ENCODE measurements around the gene CRB3. TPM values are rescaled to one million over a fixed set of nuclear protein-coding genes. Genes with fewer than 3 reads are reported as not detected.

The CRB3 gene
- polyA plus RNA-seq, 1 donor: not detected

GRCh38 chr19:6466526-6467248 lies 2.6 kb downstream of the CRB3 start:
- no peak for DNase-seq (ENCODE audit: low read depth)

- no peak for DNase-seq (ENCODE audit: low read depth)
Observed at GRCh38 chr19:6467384-6467783, 3.3 kb downstream of the CRB3 start.

DNA sequence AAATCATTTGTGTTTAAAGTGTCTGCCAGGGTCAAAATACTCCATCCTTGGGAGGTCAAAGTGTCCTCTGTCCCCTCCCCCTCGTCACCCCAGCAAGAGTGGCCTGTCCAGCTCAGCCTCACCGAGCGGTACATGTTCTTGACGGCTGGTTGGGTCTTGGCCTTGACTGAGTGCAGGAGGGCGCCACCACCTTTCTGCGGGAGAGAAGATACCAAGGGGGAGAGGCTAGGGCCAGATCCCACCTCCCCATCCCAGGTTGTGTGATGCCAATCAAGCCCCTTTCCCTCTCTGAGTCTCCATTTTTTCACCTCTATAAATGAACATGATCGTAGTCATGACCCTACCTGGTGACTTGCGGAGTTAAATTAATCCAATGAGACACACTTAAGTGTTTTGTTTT lies 6.1 kb downstream of the CRB3 start:
- DNase-seq (ENCODE audit: low read depth): no peak

- DNase-seq (ENCODE audit: low read depth): no peak
Observed at GRCh38 chr19:6471076-6471475, 7.0 kb downstream of the CRB3 start.

- DNase-seq (ENCODE audit: low read depth): no peak
Observed at GRCh38 chr19:6472713-6473112, 8.6 kb downstream of the CRB3 start.

GRCh38 chr19:6473647-6474046 lies 9.6 kb downstream of the CRB3 start:
- DNase-seq (ENCODE audit: low read depth): no peak

DNA sequence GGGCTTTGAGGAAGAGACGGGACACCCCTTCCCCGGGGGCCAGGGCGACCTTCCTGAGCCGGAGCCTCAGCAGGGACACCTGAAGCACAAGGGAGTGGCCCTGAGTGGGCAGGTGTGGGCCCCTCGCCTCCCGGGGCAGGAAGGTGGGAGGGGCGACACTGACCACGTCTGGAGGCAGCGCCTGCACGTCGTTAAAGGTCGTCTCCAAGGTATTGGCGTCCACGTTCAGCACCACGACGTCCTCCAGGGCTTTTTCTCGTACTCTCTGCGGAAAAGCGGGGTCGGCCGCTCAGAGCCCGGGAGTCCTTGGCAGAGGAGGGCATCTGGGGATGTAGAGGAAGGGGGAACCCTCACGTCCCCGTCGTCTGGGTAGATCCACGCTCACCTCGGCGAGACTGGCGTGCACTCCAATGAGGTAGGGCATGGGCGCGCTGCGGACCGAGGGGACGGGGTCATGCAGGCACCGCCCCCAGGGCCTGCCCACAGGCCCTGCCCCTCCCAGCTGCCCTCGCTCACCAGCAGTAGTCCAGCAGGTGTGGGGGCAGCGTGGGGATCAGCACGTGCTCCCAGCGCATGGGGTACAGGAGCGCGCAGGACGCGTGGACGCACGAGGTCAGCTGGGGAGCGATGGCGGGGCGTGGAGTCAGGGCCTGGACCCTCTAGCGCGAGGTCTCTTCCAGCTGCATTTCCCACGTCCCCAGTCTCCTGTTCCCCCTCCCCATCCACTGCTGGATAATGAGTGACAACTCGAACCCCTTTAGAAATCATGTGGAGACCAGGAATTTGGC lies 11.4 kb downstream of the CRB3 start:
- no peak for DNase-seq (ENCODE audit: low read depth)

- DNase-seq (ENCODE audit: low read depth): no peak
Observed at GRCh38 chr19:6476155-6476895, 12.3 kb downstream of the CRB3 start.

DNA sequence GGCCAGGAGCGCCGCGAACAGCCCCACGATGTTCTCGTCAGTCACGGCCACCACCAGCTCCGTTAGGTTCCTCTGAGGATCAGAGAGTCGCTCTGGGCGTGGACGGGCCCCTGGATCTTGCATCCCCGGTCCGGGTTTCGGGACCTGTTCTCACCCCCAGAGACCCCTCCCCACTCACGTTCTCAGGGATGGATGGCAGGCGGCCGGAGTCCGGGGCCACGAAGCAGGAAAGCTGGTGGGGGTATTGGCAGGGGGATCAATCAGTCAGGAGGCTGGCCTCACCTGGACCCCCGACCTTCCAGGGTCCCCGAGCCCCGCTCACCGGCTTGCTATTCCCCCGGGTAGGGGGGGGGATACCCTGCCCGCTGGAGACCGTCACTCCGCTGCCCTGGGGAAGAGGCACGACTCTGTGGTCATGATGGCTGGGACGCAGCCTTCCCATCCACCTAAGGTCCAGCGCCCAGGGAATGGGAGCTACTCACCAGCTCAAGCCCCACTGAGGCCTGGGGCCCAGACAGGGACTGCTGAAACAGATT lies 12.9 kb downstream of the CRB3 start:
- DNase-seq (ENCODE audit: low read depth): no peak

DNA sequence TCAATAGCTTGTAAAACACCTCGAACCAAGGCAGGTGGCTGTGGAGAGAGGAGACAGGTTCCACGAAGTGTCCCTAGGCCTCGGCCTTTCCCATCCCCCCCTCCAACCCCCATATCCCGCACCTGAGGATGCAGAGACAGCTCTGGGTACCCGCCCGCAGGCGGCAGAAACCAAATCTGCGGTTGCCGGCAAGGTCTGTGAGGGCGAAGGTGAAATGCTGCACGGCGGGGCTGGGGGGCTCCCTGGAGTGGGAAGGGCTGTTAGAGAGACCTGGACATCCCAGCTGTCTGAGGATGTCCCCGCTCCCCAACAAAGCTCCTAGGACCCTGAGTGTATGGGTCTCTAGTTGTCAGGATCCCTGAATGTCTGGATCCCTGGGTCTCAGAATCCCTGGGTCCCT lies 14.7 kb downstream of the CRB3 start:
- DNase-seq (ENCODE audit: low read depth): no peak

- no peak for DNase-seq (ENCODE audit: low read depth)
Observed at GRCh38 chr19:6479836-6480398, 15.8 kb downstream of the CRB3 start.

DNA sequence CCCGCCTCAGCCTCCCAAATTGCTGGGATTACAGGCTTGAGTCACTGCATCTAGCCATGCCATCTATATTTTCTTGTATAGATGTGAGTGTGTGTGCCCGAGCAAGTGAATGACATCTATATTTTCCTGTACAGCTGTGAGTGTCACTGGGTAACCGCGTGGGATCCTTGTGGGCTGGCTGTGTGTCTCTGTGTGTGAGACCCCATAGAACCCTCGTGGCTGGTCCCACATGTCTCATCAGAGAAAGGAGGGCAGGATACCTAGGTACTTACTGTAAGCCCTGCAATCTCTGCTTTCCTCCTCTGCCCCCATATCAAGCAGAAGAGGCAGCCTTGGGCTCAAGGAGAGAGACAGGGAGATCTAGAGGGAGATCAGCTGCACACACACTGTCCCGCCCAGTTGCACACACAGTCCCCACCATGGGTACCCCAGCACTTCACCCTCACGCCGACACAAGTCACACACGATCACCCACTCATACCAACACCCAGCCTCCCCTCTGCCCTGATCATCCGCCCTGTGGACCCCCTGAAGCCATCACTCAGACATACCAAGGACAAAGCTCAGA lies 16.9 kb downstream of the CRB3 start:
- no peak for DNase-seq (ENCODE audit: low read depth)

DNA sequence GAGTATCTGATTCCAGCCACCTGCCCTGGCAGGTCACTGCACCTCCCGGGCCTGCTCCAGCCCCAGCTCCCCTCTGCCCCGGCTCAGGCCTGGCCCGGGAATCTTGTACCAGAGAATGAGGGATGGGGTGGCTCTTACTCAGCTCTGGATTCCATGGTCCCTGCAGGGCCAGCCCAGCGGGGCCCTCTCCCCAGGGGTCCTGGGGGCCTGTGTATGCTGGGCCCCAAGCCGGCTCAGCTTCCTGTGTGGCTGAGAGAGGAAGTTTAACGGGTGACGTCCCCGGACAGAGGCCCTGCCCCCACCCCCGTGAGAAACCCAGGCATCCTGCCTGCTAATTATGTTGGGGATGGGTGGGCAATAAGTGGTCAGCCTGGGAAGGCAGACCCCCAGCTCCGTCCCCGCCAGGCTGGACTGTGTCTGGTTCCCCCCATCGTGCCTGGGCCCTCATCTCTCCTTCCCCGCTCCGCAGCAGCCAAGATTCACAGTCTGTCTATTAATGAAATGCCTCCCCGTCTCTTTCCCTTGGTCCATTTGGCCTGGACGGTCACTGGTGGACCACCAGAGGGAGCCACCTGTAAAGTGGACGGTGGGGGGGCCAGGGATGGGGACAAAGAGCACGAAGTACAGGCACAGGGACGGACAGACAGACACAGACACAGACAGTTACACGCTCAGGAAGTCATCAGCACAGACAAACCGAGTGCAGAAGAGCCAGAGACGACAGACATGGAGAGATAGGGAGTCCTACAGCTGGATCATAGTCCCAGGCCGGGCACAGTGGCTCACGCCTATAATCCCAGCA lies 17.7 kb downstream of the CRB3 start, which contains the start of gene DENND1C:
DENND1C (minus strand) TSS at position 247 of the 802 bp plus-strand sequence; CDS start at position 155, 92 bp downstream.
- no peak for DNase-seq (ENCODE audit: low read depth)

DNA sequence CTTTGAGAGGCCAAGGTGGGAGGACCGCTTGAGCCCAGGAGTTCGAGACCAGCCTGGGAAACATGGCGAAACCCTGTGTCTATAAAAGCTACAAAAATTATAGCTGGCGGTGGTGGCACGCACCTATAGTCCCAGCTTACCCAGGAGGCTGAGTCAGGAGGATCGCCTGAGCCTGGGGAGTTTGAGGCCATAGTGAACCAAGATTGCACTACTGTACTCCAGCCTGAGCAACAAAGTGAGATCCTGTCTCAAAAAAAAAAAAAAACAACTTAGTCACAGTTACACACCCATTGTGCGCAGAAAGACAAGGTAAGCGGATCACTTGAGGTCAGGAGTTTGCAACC lies 18.2 kb downstream of the CRB3 start:
- DNase-seq (ENCODE audit: low read depth): no peak

DNA sequence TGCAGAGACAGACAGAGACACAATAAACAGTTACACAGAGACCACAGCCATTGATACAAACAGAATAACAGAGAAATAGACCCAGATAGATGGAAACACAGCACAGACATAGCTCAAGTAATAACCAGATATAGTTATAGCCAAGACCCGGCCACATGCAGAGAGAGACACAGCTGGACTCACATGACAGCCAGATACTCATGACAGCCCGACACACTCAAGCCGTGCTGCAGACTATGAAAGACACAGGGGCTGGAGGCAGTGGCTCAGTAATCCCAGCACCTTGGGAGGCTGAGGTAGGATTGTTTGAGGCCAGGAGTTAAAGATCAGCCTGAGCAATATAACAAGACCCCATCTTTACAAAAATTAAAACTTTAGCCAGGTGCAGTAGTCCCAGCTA lies 19.2 kb downstream of the CRB3 start:
- DNase-seq (ENCODE audit: low read depth): no peak

DNA sequence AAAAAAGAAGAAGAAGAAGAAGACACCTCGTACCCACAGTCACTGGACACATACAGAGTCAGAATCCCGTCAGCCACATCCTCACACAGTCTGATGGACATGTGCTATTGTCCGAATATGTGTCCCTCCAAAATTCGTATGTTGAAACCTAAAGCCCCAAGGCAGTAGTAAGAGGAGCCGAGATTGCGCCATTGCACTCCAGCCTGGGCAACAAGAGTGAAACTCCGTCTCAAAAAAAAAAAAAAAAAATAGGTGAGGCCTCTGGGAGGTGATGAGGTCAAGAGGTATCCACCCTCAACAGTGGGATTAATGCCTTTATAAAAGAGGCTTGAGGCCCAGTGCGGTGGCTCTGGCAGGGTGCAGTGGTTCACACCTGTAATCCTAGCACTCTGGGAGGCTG lies 20.2 kb downstream of the CRB3 start:
- no peak for DNase-seq (ENCODE audit: low read depth)

DNA sequence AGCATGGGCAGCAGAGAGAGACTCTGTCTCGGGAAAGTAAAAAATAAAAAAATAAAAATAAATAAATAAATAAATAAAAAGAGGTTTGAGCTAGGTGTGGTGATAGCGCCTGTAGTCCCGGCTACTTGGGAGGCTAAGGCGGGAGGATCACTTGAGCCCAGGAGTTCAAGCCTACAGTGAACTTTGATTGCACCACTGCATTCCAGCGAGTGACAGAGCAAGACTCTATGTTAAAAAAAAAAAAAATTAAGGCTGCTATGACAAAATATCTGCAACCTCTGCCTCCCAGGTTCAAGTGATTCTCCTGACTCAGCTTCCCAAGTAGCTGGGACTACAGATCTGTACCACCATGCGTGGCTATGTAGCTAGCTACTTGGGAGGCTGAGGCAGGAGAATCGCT lies 20.8 kb downstream of the CRB3 start:
- DNase-seq (ENCODE audit: low read depth): no peak

- DNase-seq (ENCODE audit: low read depth): no peak
Observed at GRCh38 chr19:6489278-6490061, 25.4 kb downstream of the CRB3 start.

DNA sequence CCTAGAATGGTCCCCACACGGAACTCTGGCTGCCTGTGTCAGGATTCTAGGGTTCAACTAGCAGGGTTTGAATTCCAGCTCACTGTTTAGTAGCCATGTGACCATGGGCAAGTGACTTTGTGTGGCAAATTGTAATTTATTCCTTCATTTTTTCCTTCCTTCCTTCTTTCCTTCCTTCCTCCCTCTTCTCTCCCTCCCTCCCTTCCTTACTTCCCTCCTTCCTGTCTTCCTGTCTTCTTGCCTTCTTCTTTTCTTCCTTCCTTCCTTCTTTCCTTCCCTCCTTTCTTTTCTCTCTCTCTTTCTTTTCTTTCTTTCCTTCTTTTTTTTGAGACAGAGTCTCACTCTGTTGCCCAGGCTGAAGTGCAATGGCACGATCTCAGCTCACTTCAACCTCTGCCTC lies 26.1 kb downstream of the CRB3 start:
- no peak for DNase-seq (ENCODE audit: low read depth)
